HCT116 (cell line): ENCODE results near the gene APOC1. TPM values are rescaled to one million over a fixed set of nuclear protein-coding genes. Genes with fewer than 3 reads are reported as not detected.

Experiments
- ATAC-seq: fragments of 200-7000 bp; cut with Tn5 transposase; 2 replicates; pipeline ENCODE4 v1.9.1; 2020; ENCODE audit warnings: mild to moderate bottlenecking, moderate library complexity
- BruUV-seq: library from RNA; stranded (reverse); fragments of 400-500 nt; replicated peaks from 2 replicates; lab custom pipeline; 2021; lab: Mats Ljungman, UMichigan
- CTCF ChIA-PET: fragments of 300-600 bp; sonication (Branson Sonifier 250); formaldehyde crosslinking; loops from one replicate; lab custom pipeline; 2021; ENCODE audit warnings: antibody characterized with exemption; lab: Charles Lee
- POLR2A ChIA-PET: fragments of 300-600, 350-600 bp; sonication (Branson Sonifier 250); formaldehyde crosslinking; loops from one replicate; lab custom pipeline; 2021; ENCODE audit warnings: antibody characterized with exemption; lab: Charles Lee
- RAD21 ChIA-PET, 2 experiments: fragments of 300-600 bp; sonication (Branson Sonifier 250); formaldehyde crosslinking; loops; one replicate each; lab custom pipeline; 2023; ENCODE audit warnings: low total read pairs in 2 of 2; ENCODE audit not compliant: uncharacterized antibody in 2 of 2, unreplicated experiment in 2 of 2, low non-redundant PET in 1 of 2; lab: Charles Lee
- DNase-seq: peaks from one replicate; pipeline ENCODE4 v3.0.0-alpha.2; 2010; ENCODE audit warnings: low read depth, low spot score
- H2AFZ ChIP-seq: fragments of 200-600 bp; shearing (Covaris generic), sonication (generic); 2 replicates; pipeline ENCODE4 v1.6.1; 2017; ENCODE audit warnings: low read depth, mixed run types, mixed read lengths, antibody characterized with exemption, low read length; ENCODE audit not compliant: poor library complexity, severe bottlenecking
- H3K27ac ChIP-seq: 2 replicates; pipeline ENCODE4 v1.5.1; 2012; ENCODE audit warnings: low read depth, low read length
- H3K27me3 ChIP-seq: fragments of 200-600 bp; sonication (generic); 2 replicates; pipeline ENCODE4 v1.6.1; 2016; ENCODE audit warnings: mixed run types, low read length, mixed read lengths; ENCODE audit not compliant: insufficient read depth
- H3K36me3 ChIP-seq, 2 experiments: fragments of 200-500 bp in 1 of 2; fragments of 200-600 bp in 1 of 2; sonication (Bioruptor generic) in 1 of 2; sonication (generic) in 1 of 2; 2 replicates each; pipeline versions ENCODE4 v1.5.1 to v1.6.1; 2014 to 2016; ENCODE audit warnings: low read length in 2 of 2, inconsistent platforms in 1 of 2, mixed read lengths in 1 of 2, mixed run types in 1 of 2; ENCODE audit not compliant: insufficient read depth in 2 of 2, control insufficient read depth in 1 of 2
- H3K4me1 ChIP-seq, 2 experiments: fragments of 200-600 bp in 1 of 2; sonication (generic) in 1 of 2; 2 replicates each; pipeline versions ENCODE4 v1.5.1 to v1.6.1; 2012 to 2017; ENCODE audit warnings: low read length in 2 of 2, inconsistent platforms in 1 of 2, mild to moderate bottlenecking in 1 of 2, mixed read lengths in 1 of 2, mixed run types in 1 of 2, moderate library complexity in 1 of 2; ENCODE audit not compliant: insufficient read depth in 2 of 2, control insufficient read depth in 1 of 2
- H3K4me2 ChIP-seq: fragments of 200-600 bp; sonication (generic); 2 replicates; pipeline ENCODE4 v1.6.1; 2017; ENCODE audit warnings: mixed run types, low read length, mixed read lengths
- H3K4me3 ChIP-seq, 2 experiments: fragments of 200-600 bp in 1 of 2; sonication (generic) in 1 of 2; replicated peaks in 1 of 2; 2 replicates each; pipeline ENCODE4 v1.5.1; 2011 to 2016; ENCODE audit warnings: low read length in 2 of 2, control low read depth in 1 of 2, low read depth in 1 of 2, mild to moderate bottlenecking in 1 of 2, mixed read lengths in 1 of 2, mixed run types in 1 of 2
- H3K79me2 ChIP-seq: fragments of 200-600 bp; sonication (generic); 2 replicates; pipeline ENCODE4 v1.6.1; 2017; ENCODE audit warnings: mild to moderate bottlenecking, mixed run types, low read length, moderate library complexity, mixed read lengths; ENCODE audit not compliant: insufficient read depth
- H3K9ac ChIP-seq: fragments of 200-600 bp; sonication (generic); 2 replicates; pipeline ENCODE4 v1.6.1; 2016; ENCODE audit warnings: low read length, mixed read lengths
- H3K9me2 ChIP-seq: fragments of 200-600 bp; sonication (generic), shearing (Covaris generic); 2 replicates; pipeline ENCODE4 v1.6.1; 2017; ENCODE audit warnings: mixed run types, mild to moderate bottlenecking, moderate library complexity; ENCODE audit not compliant: insufficient read depth
- H3K9me3 ChIP-seq, 2 experiments: fragments of 200-500 bp in 1 of 2; fragments of 200-600 bp in 1 of 2; sonication (Bioruptor generic) in 1 of 2; sonication (generic) in 1 of 2; 2 replicates each; pipeline ENCODE4 v1.6.1; 2014 to 2017; ENCODE audit warnings: low read length in 2 of 2, mixed read lengths in 2 of 2, inconsistent platforms in 1 of 2, low read depth in 1 of 2, mild to moderate bottlenecking in 1 of 2, mixed run types in 1 of 2, moderate library complexity in 1 of 2; ENCODE audit not compliant: control insufficient read depth in 1 of 2, insufficient read depth in 1 of 2
- H4K20me1 ChIP-seq: fragments of 200-600 bp; sonication (generic), shearing (Covaris generic); 2 replicates; pipeline ENCODE4 v1.6.1; 2017; ENCODE audit warnings: mixed run types, mild to moderate bottlenecking, moderate library complexity; ENCODE audit not compliant: insufficient read depth
- ATF3 ChIP-seq: IDR thresholded peaks from 2 replicates; pipeline ENCODE4 v1.6.1; 2012
- CBX3 ChIP-seq: IDR thresholded peaks from 2 replicates; pipeline ENCODE4 v1.6.1; 2012; ENCODE audit warnings: low read depth
- CEBPB ChIP-seq: IDR thresholded peaks from 2 replicates; pipeline ENCODE4 v1.6.1; 2012; ENCODE audit warnings: low read depth
- CTCF ChIP-seq, 3 experiments: fragments of 200-600 bp in 1 of 3; sonication (generic) in 1 of 3; IDR thresholded peaks in 2 of 3; conservative IDR thresholded peaks in 1 of 3; 2 replicates each; pipeline ENCODE4 v1.5.1; 2012 to 2017; ENCODE audit warnings: low read depth in 2 of 3, low read length in 2 of 3, antibody characterized with exemption in 1 of 3, borderline replicate concordance in 1 of 3, control low read depth in 1 of 3, mild to moderate bottlenecking in 1 of 3, mixed read lengths in 1 of 3, mixed run types in 1 of 3, moderate library complexity in 1 of 3; ENCODE audit not compliant: insufficient read depth in 1 of 3
- EGR1 ChIP-seq: IDR thresholded peaks from 2 replicates; pipeline ENCODE4 v1.6.1; 2012; ENCODE audit warnings: low read depth
- EZH2 ChIP-seq: fragments of 200-600 bp; sonication (generic); IDR thresholded peaks from 2 replicates; pipeline ENCODE4 v1.6.1; 2017; ENCODE audit warnings: antibody characterized with exemption, mixed run types
- EZH2phosphoT487 ChIP-seq: fragments of 200-600 bp; IDR thresholded peaks from 2 replicates; pipeline ENCODE4 v1.6.1; 2018; ENCODE audit warnings: antibody characterized with exemption, borderline replicate concordance
- JUND ChIP-seq: IDR thresholded peaks from 2 replicates; pipeline ENCODE4 v1.6.1; 2012
- MAX ChIP-seq: IDR thresholded peaks from 2 replicates; pipeline ENCODE4 v1.6.1; 2012
- POLR2A ChIP-seq: IDR thresholded peaks from 2 replicates; pipeline ENCODE4 v1.7.0; 2011; ENCODE audit warnings: borderline replicate concordance; ENCODE audit not compliant: insufficient read depth, insufficient read length; ENCODE audit errors: extremely low read depth
- POLR2AphosphoS5 ChIP-seq: IDR thresholded peaks from 2 replicates; pipeline ENCODE4 v1.6.1; 2011; ENCODE audit warnings: mild to moderate bottlenecking, low read depth, low read length, moderate library complexity
- RAD21 ChIP-seq: IDR thresholded peaks from 2 replicates; pipeline ENCODE4 v1.6.1; 2012; ENCODE audit warnings: low read depth, mild to moderate bottlenecking
- REST ChIP-seq: IDR thresholded peaks from 2 replicates; pipeline ENCODE4 v1.6.1; 2012; ENCODE audit warnings: low read depth
- SIN3A ChIP-seq: IDR thresholded peaks from 2 replicates; pipeline ENCODE4 v1.6.1; 2012; ENCODE audit warnings: low read depth
- SRF ChIP-seq: IDR thresholded peaks from 2 replicates; pipeline ENCODE4 v1.6.1; 2012; ENCODE audit warnings: low read depth
- ZFX ChIP-seq: fragments of 450-650 bp; IDR thresholded peaks from 2 replicates; pipeline ENCODE4 v1.6.1; 2017
- ZNF274 ChIP-seq: fragments of 200-500 bp; sonication (Bioruptor generic); IDR thresholded peaks from 2 replicates; pipeline ENCODE4 v1.6.1; 2014; ENCODE audit warnings: mild to moderate bottlenecking, low read depth, low read length, inconsistent platforms
- intact Hi-C: fragments of 100-400 bp; cut with micrococcal nuclease; formaldehyde crosslinking; loops from 2 replicates; pipeline ENCODE4 v1.10.0; 2022
- total RNA-seq: library from RNA; stranded (reverse); gene quantifications from one replicate; pipeline ENCODE4 v1.2.1, GENCODE V29; 2021; ENCODE audit not compliant: unreplicated experiment

The APOC1 gene
- total RNA-seq, 1 experiment from 2014 or later, result 5.1 TPM

- TF ChIP-seq SIN3A (no peak), ZNF274 (no peak), SRF (no peak), REST (no peak)
These were observed 15.7 kb downstream of the APOC1 start (continued) for GRCh38 chr19:44930088-44930487.

- ChIA-PET CTCF (no interaction called here), POLR2A (no interaction called here), RAD21 (no interaction called here)
- no peak overlapping the region for H3K27ac ChIP-seq
- peaks cover 0 to 13% of the 10 kb centered on the region in 2 experiments; a peak in 3 of 4 replicates for H3K4me1 ChIP-seq
- H3K4me3 ChIP-seq, result no peak overlapping the region
- no peak overlapping the region for H3K9ac ChIP-seq
- no peak overlapping the region for H2AFZ ChIP-seq
- TF ChIP-seq SRF, result no peak
- TF ChIP-seq CEBPB, result no peak
- TF ChIP-seq POLR2A, result no peak
- TF ChIP-seq EGR1, result no peak
- no peak for TF ChIP-seq EZH2phosphoT487
- no peak for TF ChIP-seq MAX
- TF ChIP-seq SIN3A, result no peak
- no peak for TF ChIP-seq CTCF (IDR thresholded peaks at IDR 0.05 in 2 of 3, conservative IDR thresholded peaks at IDR 0.05 in 1 of 3; ENCODE audit: borderline replicate concordance in 1 of 3, insufficient read depth in 1 of 3, low read depth in 2 of 3, low read length in 2 of 3)
- TF ChIP-seq POLR2AphosphoS5, result no peak
- TF ChIP-seq ZFX, result no peak
- TF ChIP-seq EZH2, result no peak
- no peak for TF ChIP-seq REST
- TF ChIP-seq ATF3, result no peak
- no peak for TF ChIP-seq CBX3
- TF ChIP-seq JUND, result no peak
- TF ChIP-seq RAD21, result no peak
- no peaks in the 10 kb centered on the region for H3K36me3 ChIP-seq
- ATAC-seq (no peak), DNase-seq (no peak)
- intact Hi-C loops, result no loop called here
- BruUV-seq, result no TSS peak
- H3K4me2 ChIP-seq, result no peak overlapping the region
- H3K79me2 ChIP-seq, result no peaks in the 10 kb centered on the region
- H3K27me3 ChIP-seq, result no peaks in the 10 kb centered on the region
- no peaks in the 10 kb centered on the region for H4K20me1 ChIP-seq
- no peaks in the 10 kb centered on the region for H3K9me3 ChIP-seq
- H3K9me2 ChIP-seq, result no peaks in the 10 kb centered on the region
These were observed 17.1 kb downstream of the APOC1 start for GRCh38 chr19:44931541-44931940.
